Lung (tissue), 12 donors: ENCODE measurements around the gene BCOR. TPM values are rescaled to one million over a fixed set of nuclear protein-coding genes. Genes with fewer than 3 reads are reported as not detected.

ENCODE experiments used
- ATAC-seq: fragments of 200-7000 bp; cut with Tn5 transposase; one replicate; pipeline ENCODE4 v1.9.1; 2020; ENCODE audit warnings: moderate number of reproducible peaks; ENCODE audit not compliant: insufficient read depth, low FRiP score
- DNase-seq, 3 donors: peaks; one replicate each; pipeline ENCODE4 v3.0.0-alpha.2; 2013 to 2017
- H3K27ac ChIP-seq, 2 donors: one replicate each; pipeline ENCODE4 v1.5.1; 2013; ENCODE audit warnings: mild to moderate bottlenecking in 2 of 2, moderate library complexity in 2 of 2, control low read depth in 1 of 2, inconsistent platforms in 1 of 2, low read depth in 1 of 2, low read length in 1 of 2
- H3K27me3 ChIP-seq, 3 donors: one replicate each; pipeline ENCODE4 v1.5.1; 2013; ENCODE audit warnings: low read length in 2 of 3; ENCODE audit not compliant: control insufficient read depth in 3 of 3, insufficient read depth in 3 of 3
- H3K36me3 ChIP-seq, 4 donors: one replicate each; pipeline ENCODE4 v1.5.1; 2013; ENCODE audit warnings: low read length in 4 of 4, mild to moderate bottlenecking in 1 of 4, moderate library complexity in 1 of 4; ENCODE audit not compliant: control insufficient read depth in 4 of 4, insufficient read depth in 4 of 4
- H3K4me1 ChIP-seq, 5 donors: one replicate each; pipeline ENCODE4 v1.5.1; 2013; ENCODE audit warnings: low read length in 5 of 5, mild to moderate bottlenecking in 2 of 5, moderate library complexity in 1 of 5; ENCODE audit not compliant: control insufficient read depth in 5 of 5, insufficient read depth in 5 of 5
- H3K4me3 ChIP-seq: one replicate; pipeline ENCODE4 v1.5.1; 2013; ENCODE audit warnings: mild to moderate bottlenecking, control low read depth, moderate library complexity
- H3K9ac ChIP-seq, 2 donors: one replicate each; pipeline ENCODE4 v1.5.1; 2013; ENCODE audit warnings: low read length in 2 of 2, control low read depth in 1 of 2; ENCODE audit not compliant: insufficient read depth in 1 of 2
- H3K9me3 ChIP-seq, 4 donors: one replicate each; pipeline ENCODE4 v1.5.1; 2013; ENCODE audit warnings: low read length in 3 of 4, mild to moderate bottlenecking in 1 of 4, moderate library complexity in 1 of 4; ENCODE audit not compliant: control insufficient read depth in 4 of 4, insufficient read depth in 3 of 4
- WGBS, 2 donors: extraction: QIAGEN DNeasy Blood & Tissue Kit; methylation state at CpG; one replicate each; pipeline ENCODE4 v1.1.7; 2013; 5-methylcytosine and 5-hydroxymethylcytosine counted together
- polyA plus RNA-seq, 2 donors: library from polyadenylated mRNA; stranded (reverse); fragments of 200-250 nt; gene quantifications; one replicate each; pipeline ENCODE4 v1.2.1, GENCODE V29; 2013
- total RNA-seq, 2 donors: library from RNA; depleted of rRNA in 1 of 2; stranded (reverse); fragments of >200 nt in 1 of 2; gene quantifications; one replicate each; pipeline ENCODE4 v1.2.1, GENCODE V29; 2014 to 2021
- TF ChIP-seq, protein P1 (sequence below): IDR thresholded peaks from 2 replicates; pipeline ENCODE4 v1.5.1; 2012; ENCODE audit warnings: mild to moderate bottlenecking; ENCODE audit errors: control extremely low read depth, extremely low read depth
- donor health status: control.
- donor health status: control.
- donor health status: Bipolar disorder and iron deficiency.
- donor health status: healthy.
- donor health status: DM: yes; HTN: yes; CAD: no.

BCOR gene
- total and polyA plus RNA-seq, 4 donors, result 10.8 to 67.2 (median 15.9) TPM

DNA sequence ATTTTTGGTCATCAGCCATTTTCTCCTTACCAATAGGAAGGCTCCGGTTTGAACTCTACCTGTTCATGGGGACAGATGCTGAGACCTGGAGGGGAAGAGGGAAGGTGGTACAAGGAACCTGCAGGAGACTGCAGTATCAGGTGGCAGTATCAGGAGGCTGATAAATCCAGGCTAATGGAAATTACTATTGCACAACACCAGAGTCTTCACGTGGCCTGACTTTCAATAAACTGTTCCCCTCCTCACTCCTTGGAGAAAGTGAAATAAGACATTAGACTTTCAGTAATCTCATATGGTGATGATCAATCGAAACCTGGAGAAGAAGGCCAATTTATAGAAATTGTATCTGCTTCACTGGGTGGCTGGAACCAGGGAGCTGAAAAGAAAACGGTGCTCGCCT is 46.2 kb upstream of the BCOR start:
- Histone ChIP-seq H3K4me3 (no peak overlapping the region), H3K27me3 (peaks cover 10 to 27% (median 17%) of the 10 kb centered on the region in 3 donors), H3K9ac (no peak overlapping the region), H3K27ac (no peak overlapping the region), H3K9me3 (peaks cover 0 to 4% (median 0%) of the 10 kb centered on the region in 4 donors), H3K36me3 (no peaks in the 10 kb centered on the region), H3K4me1 (peaks cover 3 to 49% (median 13%) of the 10 kb centered on the region in 5 donors)
- no peak for ATAC-seq
- DNase-seq, result no peak
- 55 to 82% methylated on average over 5 of the region's 5 CpGs for WGBS, 2 donors
- TF ChIP-seq, protein P1, sequence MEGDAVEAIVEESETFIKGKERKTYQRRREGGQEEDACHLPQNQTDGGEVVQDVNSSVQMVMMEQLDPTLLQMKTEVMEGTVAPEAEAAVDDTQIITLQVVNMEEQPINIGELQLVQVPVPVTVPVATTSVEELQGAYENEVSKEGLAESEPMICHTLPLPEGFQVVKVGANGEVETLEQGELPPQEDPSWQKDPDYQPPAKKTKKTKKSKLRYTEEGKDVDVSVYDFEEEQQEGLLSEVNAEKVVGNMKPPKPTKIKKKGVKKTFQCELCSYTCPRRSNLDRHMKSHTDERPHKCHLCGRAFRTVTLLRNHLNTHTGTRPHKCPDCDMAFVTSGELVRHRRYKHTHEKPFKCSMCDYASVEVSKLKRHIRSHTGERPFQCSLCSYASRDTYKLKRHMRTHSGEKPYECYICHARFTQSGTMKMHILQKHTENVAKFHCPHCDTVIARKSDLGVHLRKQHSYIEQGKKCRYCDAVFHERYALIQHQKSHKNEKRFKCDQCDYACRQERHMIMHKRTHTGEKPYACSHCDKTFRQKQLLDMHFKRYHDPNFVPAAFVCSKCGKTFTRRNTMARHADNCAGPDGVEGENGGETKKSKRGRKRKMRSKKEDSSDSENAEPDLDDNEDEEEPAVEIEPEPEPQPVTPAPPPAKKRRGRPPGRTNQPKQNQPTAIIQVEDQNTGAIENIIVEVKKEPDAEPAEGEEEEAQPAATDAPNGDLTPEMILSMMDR, result no peak

DNA sequence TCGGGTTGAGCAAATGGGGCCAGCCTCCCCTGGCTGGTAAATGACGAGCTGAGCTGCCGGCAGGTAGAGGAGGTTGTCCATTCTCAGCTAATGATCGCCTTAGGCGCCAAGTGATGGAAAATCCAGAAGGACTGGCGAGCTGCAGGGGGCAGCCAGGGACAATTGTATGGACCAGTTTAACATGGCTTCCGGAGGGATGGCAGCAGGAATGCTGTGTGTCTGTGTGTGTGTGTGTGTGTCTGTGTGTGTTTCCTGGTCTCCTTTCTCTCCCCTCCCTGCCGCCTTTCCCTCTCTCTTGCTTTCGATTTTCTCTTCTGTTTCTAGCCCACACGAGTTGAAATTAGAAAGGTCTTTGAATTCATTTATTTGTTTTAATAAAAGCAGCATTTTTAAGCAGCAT is 45.2 kb upstream of the BCOR start:
- H3K36me3 ChIP-seq, result no peaks in the 10 kb centered on the region

DNA sequence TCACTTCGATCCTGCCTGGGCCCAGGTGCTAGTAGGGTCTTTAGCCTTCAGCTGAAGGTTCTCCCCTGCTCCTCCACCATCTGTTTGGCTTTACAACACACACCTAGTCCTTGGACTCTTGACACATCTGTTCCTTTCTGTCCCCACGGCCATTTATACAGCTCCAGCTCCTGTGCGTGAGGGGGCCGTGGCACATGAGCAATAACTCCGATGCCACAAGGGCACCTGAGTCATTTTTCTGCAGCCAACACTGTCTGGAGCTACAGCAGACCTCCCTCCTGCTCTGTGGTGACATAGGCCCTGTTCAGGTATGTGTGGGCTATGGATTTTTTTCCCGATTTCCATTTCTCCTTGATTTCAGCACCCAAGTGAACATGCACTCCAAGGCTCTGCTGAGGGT is 44.7 kb upstream of the BCOR start:
- TF ChIP-seq, protein P1, result no peak
- Histone ChIP-seq H3K4me1 (peaks cover 3 to 35% (median 13%) of the 10 kb centered on the region in 5 donors), H3K27me3 (peaks cover 5 to 23% (median 14%) of the 10 kb centered on the region in 3 donors), H3K9me3 (peaks cover 0 to 3% (median 0%) of the 10 kb centered on the region in 4 donors), H3K4me3 (no peak overlapping the region), H3K27ac (no peak overlapping the region), H3K9ac (no peak overlapping the region), H3K36me3 (no peaks in the 10 kb centered on the region)
- 81 to 92% methylated on average over 6 of the region's 6 CpGs for WGBS, 2 donors
- DNase-seq, result no peak
- ATAC-seq, result no peak

More for the DNA sequence above, 45.2 kb upstream of the BCOR start:
- Histone ChIP-seq H3K4me3 (no peak overlapping the region), H3K9ac (no peak overlapping the region), H3K9me3 (peaks cover 0 to 4% (median 0%) of the 10 kb centered on the region in 4 donors), H3K27ac (no peak overlapping the region), H3K27me3 (peaks cover 5 to 26% (median 14%) of the 10 kb centered on the region in 3 donors), H3K4me1 (peaks cover 3 to 41% (median 13%) of the 10 kb centered on the region in 5 donors)
- DNase-seq, result no peak
- ATAC-seq, result no peak
- TF ChIP-seq, protein P1, result no peak
- WGBS, 2 donors, result 52 to 88% methylated on average over 8 to 10 of the region's 10 CpGs
